Upper lobe of left lung (tissue), 4 donors: ENCODE data around the gene SGIP1.

Experiments used
- POLR2A ChIP-seq, 4 donors: fragments of 450-650 bp; IDR thresholded peaks; one replicate each; pipeline ENCODE4 v1.5.1; 2016 to 2017; ENCODE audit warnings: antibody characterized with exemption in 4 of 4, mild to moderate bottlenecking in 2 of 4
- POLR2AphosphoS5 ChIP-seq, 2 donors: sonication (generic); formaldehyde crosslinking; IDR thresholded peaks; one replicate each; pipeline ENCODE4 v1.5.1; 2017; ENCODE audit warnings: antibody characterized with exemption in 2 of 2

GRCh38 chr1:66695116-66695515, 161.2 kb downstream of the SGIP1 start:
- TF ChIP-seq POLR2A (IDR thresholded peaks at IDR 0.05), result no peak
- no peak for TF ChIP-seq POLR2AphosphoS5 (IDR thresholded peaks at IDR 0.05)
